NCI-H2196 (cell line): ENCODE data around the gene SHH.

Source experiments
- DNase-seq: peaks from one replicate; lab custom pipeline; 2025; ENCODE audit not compliant: unreplicated experiment; lab: John Stamatoyannopoulos, UW

Gene SHH

DNA sequence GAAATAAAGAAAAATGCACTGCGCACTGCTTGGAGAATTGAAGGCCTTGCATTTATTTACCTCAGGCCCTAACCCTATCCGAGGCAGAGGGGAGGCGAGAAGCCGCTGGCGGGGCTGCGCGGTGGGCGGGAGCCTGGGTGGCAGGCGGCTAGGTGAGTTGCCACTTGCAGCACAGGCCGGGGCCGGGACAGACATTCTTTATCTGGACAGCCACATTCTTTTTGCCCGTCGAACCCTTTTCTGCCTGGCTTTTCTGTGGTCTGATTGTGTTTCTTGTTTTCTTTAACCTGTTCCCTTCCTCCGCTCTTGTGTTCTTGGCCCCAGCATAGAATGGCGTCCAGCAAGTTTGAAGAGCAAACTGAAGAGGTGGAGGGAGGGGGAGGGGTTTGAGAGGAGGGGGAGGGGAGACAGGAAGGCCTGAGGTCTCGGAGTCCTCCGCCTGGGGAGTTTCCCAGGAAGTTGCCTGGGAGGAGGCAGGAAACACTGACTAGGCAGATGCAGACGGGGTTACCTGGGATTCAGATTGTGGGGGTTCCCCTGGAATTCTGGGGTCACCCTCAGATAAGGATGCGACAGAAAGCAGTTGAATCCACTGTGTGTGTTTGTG, 5.1 kb downstream of the SHH start:
- no peak for DNase-seq

DNA sequence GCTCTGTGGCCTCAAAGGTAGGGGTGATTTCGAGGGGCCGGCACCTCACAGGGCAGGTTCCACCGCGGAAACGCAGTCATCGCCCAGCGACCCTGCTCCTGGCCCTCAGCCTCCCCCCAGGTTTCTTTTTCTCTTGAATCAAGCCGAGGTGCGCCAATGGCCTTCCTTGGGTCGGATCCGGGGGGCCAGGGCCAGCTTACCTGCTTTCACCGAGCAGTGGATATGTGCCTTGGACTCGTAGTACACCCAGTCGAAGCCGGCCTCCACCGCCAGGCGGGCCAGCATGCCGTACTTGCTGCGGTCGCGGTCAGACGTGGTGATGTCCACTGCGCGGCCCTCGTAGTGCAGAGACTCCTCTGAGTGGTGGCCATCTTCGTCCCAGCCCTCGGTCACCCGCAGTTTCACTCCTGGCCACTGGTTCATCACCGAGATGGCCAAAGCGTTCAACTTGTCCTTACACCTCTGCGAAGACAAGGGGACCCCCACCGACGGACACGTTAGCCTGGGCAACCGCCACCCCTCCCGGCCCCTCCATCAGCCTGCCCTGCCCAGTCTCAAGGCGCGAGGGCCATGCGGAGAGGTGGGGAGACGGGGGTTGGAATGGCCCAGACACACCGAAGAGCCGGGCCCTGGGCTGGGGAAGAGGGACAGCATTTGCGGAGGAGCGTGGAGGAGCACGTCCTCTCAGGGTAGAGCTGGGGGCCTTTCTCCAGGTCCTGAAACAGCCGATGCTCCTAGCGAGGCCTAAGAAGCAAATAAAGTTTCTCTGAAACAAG, 6.0 kb downstream of the SHH start:
- no peak for DNase-seq

DNA sequence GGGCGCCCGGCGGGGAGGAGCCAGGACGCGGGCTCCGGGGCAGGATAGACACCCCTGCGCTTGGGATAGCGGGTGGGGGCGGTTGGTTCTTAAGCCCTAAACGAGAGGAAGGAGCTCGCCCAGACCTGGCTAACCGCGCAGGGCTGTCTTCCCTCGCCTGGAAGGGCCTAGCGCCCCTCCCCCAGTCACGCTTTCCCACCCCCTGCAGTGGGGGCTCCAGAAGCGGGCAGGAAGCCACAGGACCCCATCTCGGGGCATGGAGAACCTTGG, 6.5 kb downstream of the SHH start:
- no peak for DNase-seq

DNA sequence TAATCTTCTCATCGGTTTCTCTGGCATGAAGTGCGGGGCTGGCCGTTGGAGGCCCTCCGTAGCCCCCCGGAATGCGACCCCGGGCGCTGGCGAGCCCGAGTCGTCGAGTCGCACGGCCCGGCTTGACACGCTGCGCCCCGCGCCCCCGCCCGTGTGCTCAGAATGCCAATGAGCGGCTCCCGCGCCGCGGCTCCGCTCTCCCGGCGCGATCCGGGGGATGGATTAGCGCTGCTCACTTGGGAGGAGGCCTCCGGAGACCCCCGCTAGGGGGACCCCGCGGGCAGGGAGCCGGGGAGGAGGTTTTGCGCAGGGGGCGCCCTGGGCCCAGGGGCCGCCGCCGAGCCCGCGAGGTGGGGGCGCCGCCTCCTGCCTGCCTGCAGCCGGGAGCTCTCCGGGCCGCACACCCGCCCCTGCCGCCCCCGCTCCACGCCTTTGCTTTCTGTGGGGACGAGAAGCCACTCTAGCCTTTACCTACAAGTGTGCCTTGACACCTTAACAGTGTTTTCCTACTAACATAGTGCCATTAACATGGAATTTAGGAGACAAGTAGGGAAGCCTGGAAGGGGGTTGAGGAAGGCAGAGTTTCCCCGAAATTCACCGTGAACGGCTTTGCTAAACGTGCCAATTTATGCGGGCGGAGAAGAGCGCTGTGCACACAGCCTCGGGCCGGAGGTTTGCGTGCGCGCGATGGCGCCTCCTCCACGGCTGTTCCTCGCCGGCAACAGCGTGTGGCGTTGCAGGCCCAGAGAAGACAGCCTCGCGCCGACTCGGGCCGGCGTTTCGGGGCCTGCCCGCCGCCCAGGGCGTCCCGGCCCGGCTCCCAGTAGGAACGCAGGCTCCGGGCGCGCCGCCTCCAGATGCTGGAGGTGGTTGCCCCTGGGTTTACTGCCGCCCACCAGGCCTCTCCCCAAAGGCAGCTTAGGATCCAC, 7.1 kb downstream of the SHH start:
- DNase-seq = peak; percentile 23

DNA sequence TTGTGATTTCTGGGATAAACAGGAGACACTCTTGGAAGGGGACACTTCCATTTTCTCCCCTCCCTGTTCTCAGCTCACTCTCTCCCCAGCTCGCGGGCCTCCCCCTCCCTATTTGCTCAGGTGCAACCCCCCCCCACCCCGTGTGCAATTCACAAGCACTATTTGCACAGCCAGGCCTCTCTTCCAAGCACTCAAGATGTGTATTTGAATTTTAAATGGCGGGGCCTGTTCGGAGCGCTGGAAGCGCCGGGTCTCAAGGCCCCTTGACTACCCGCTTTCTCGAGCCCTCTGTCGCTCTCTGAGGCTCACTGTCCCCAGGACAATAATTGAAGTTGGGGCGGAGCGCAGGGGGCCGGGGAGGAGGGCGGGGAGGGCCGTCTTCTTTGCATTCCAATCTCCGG, 7.8 kb downstream of the SHH start:
- no peak for DNase-seq

DNA sequence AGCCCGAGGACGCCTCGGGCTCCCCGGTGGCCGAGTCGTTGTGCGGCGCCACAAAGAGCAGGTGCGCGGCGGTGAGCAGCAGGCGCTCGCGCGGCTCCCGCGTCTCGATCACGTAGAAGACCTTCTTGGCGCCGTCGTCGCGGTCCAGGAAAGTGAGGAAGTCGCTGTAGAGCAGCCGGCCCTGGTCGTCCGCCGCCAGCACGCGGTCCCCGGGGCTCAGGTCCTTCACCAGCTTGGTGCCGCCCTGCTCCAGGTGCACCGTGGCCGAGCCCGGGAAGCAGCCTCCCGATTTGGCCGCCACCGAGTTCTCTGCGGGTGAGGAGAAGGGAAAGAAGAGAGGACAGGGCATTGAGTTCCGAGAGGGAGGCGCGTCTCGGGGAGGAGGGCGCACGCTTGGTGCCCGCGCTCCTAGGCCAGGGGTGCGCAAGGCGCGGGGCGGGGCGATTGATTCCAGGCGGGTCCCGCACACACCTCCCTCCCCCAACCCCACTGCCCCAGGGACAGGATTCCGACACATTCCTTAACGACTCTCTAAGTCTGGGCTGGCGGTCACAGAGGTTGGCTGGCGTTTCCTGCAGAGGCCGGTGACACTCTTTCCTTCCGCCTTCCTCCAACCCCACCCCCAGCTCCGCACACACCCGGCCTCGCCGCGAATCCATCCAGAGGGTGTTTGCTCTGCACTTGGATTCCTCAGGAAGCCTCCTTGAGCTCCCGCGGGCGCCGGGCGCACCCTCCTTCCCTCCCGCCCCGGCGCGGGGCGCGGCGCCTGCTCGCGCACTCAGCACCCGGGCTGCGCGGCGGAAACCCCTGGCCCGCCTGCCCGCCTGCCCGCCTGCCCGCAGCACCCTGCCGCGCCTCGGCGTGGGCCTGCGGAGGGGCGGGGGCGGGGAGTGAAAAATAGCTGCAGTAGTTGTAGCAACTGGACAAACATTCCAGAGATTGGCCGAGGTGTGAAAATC, 8.6 kb downstream of the SHH start:
- DNase-seq = no peak

DNA sequence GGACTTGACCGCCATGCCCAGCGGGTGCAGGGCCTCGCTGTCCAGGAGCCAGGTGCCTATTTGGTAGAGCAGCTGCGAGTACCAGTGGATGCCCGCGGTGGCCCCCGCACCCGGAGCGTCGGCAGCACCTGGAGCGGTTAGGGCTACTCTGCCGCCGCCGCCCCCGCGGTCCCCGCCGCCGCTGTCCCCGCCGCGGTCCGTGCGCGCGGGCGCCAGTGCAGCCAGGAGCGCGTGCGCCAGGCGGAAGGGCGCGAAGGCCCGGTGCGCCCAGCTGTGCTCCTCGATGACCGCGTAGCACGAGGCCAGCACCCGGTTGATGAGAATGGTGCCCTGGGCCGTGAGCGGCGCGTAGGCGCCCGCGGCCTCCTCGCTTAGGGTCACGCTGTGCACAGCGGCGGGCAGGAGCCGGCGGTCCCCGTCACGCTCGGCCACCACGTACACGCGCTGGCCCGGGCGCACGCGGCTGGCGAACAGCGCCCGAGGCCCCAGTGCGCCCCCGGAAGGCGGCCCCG, 9.3 kb downstream of the SHH start:
- no peak for DNase-seq

DNA sequence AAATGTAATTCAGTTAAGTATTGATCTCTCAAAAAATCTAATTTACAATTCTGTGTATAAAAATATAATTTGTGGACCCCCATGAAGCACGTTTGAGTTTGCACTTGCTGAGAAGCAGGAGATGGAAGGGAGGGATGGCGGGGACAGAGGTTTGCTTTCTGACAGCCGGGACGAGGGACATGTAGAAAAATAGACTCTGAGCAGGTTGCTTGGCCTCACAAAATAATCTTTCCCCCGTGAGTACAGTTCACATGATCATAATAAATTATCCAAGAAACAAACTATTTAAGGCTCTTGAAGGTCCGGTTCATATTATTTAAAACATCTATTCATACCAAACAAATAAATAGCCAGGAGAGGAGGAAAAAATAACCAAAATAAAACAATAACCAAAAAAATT, 10.0 kb downstream of the SHH start:
- no peak for DNase-seq

DNA sequence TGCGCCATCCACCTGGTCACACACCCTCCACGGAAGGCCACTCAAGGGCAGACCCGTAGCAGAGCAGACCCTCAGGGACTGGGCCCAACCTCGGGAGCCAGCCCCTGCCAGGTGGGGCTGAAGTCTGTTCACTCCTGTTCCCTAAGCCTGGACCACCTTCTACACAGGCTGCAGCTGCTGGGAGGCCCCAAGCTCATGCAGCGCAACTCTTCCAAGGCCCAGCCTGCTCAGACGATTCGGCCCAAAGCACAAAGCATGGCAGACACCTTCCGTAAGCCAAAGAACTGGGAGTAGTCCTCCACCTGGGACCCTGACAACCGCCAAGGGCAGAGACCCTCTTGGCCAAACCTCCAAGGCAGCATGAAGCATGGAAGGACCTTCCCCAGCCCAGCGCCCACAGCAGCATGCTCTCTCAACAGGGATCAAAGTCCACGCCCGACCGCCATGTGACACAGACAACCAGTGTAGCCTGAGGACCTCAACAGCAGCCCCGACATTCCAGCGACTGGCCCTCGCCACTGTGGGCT, 11.5 kb downstream of the SHH start:
- no peak for DNase-seq

DNA sequence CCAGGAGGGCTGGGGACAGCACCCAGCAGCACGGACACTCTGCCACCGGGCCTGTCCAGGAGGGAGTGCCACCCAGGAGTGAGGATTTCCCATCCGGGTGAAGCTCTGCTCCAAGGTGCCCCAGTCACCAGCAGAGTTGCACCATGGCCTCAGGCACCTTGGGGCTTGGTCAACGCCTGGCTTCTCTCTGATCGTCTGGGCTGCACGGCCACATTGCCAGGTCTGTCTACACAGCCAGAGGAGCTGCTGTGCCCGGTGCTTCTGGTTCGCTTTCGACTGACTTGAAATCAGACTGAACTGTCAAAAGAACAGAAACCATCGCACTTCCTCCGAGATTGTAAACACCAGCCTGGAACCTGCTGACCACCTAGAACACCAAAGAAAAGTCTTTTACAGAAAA, 12.0 kb downstream of the SHH start:
- no peak for DNase-seq

DNA sequence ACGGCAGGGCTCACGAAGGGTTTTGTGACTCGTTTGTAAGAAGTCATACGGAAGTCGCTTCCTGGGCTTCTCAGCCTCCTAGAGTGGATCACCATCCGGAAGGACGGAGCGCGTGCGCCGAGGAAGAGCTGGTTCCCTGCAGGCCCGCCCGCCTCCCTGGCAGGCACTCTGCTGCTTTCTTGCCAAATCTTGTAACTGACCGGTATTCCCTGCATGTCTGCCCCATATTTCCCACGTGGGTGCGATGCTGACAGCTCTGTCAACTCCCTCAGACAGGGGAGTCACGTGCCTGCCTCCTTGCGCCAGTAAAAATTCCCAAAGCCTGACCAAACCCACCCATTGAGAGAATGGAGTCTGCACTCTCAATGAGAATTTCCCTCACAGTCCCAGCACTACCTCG, 12.7 kb downstream of the SHH start:
- DNase-seq = no peak

DNA sequence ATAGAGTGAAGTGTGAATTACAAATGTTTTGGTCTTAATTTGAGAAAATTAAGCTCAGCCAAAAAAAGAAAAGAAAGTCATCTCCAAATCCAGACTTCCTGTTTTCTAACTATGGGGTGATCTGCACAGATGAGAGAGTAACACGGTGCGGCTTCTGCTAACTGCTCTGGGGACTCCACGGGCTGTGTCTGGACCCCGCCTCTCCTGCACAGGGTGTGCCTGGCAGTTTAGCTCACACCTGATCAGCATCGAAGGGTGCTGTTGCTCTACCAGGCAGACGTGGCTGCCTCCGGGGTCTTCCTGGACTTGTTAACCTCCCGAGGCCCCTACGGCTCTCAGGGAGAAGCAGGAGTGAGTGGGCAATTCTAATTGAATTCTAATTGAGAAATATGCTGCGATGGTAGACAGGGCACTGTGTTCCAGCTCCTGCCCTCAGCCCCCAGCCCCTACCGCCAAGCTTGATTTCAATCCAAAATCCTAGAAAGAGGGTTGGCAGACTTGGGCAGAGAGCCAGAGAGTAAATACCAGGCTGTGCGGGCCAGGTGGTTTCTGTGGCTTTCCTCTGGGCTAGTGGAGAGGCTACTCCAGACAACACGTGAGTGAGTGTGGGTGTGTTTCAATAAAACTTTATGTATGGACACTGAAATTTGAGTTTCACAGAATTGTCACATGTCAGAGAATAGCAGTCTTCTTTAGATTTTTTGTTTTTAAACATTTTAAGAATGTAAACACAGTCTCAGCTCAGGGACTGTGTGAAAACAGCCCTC, 13.4 kb downstream of the SHH start:
- no peak for DNase-seq

DNA sequence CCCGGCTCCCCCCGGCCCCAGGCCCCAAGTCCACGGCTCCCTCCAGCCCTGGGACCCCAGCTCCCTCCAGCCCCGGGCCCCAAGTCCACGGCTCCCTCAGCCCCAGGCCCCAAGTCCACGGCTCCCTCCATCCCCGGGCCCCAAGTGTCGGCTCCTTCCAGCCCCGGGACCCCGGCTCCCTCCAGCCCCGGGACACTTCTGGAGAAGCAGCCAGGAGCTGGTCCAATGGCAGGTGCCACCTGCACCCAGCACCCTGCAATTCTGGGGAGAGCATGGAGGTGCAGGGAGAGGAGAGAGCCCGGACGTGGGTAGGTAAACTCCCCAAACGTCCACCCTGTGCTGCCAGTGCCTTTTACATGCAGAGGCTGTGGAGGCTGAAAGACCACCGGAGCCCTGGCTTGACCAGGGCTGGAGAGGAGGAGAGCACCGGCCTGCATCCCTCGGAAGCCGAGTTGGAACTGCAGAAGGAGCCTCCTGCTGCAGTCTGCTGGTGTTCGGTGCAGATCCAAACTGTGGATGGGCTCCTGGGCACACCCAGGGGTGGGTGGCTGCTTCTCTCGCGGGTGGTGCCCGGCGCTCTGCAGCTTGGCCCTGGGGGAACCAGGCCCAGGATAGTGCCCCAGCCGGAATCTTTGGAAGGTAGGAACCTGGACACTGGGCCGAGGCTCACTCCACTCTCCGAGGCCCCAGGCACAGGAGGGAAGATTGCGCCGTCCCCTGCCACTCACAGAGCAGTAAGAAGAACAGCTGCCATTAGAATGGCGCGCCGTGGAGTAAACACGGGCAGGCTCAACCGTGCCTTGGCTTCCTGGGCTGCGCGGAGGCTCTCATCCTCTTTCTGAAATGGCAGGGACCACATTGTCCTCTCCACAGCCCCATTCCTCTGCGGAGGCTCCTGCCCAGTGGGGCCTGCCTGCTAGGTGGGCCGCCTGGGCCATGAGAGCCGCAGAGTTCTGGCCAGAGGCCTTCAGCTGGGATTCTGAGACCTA, 14.7 kb downstream of the SHH start:
- DNase-seq = no peak

DNA sequence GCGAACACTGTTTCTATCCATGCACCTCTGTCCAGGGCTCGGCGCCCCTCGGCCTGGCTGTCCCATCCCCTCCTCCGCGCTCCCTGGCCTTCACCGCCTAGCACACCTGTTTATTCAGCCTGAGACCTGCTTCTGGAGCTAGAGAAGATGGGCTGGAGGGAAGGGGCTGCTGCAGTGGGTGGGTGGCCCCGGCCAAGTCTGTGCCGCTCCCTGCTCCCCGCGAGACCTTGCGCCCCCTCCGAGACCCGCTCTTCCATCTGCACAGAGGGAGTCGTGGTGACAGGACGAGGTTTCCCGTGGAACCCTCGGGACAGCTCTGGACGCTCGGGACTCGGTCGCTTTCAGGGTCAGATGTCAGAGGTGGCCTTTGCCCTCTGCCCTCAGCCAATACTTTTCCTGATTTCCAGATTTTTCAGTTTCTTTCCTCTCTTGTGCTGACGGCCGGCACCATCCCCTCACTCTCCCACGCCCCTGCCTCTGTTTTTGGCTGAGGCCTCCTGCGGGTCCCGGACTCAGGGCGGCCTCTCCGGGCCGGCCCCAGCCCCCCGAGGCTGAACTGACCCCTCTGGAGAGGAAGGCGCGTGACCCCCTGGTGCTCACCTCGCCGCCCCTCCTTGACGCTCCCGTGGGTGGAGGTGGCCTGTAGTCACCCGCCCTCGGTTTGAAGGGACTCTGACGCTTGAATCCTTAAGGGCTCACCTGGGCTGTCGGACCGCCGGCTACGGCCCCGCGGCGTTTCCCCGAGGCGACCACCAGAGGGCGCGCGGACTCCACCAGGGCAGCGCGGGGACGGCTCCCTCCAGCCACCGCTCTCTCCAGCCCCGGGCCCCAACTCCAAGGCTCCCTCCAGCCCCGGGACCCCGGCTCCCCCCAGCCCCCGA, 15.6 kb downstream of the SHH start:
- DNase-seq = peak; percentile 8

DNA sequence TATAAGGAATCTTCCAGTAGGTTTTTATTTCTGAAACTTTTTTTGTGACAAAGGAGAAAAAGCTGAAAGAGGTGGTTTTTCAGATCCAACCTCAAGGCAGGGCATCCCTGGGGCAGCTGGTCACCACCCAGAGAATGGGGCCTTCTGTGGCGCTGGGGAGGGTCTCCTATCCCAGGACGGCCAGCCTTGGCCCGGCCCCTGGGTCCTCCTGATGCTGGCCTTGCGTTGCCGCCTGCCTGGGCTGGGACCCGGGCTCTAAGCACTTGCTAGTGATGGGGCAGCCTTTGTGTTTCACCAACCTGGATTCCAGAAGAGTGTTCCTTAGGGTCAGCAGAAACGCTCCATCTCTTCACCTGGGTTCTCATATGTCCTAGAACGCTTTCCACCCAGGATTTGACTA, 16.3 kb downstream of the SHH start:
- no peak for DNase-seq

DNA sequence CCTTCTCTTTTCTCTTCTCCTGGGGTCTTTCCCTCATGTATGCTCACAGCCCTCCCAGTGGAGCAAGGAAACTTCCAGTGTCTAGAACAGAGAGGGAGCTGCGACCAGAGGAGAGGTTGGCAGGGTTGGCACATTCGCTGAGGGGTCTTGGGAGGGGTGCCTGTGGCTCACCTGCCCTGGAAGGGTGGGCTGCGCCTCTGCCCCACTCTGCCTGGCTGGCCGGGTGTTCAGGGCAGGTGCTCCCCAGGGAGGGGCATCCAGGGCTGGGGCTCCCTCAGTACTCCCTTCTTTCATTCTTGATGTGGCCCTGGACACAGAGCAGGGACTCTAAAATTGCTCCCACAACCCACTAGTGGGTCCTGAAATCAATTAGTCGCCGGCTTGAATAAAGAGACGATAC, 16.9 kb downstream of the SHH start:
- no peak for DNase-seq

DNA sequence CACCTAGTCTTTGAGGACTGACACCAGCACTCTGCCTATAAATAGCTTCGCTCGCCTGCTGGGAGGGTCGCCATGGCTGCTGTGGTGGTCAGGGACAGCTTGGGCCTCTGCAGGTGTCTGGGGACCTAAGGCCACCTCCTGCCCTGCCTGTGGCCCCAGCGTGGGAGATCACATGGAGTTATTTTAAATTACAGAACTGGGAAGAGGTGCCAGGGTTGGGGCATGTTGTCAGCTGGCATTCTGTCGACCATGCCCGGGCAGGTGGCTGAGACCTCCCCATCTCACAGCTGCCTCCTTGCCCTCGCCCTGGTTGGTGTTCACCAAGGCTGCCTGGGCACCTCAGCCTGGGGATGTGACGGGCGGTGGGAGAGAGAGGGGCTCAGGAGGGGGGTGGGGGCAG, 18.1 kb downstream of the SHH start:
- DNase-seq = no peak

DNA sequence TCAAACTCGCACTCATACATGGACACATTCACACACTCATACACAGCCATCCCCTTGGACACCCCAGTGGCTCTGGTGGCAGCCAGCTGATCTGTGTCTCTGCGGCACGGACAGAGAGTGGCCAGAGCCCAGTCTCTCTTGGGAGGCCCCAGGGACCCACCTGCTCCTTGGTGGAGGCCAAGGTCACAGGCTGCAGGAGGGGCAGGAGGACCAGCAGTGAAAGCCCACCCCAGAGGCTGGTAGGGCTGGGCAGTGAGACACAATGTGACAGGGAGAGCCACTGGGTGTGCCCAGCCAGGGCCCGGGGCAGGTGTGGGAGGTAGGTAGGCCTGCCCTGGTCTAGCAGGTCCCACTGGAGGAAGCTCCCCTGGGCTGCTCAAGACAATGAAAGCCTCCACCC, 18.5 kb downstream of the SHH start:
- no peak for DNase-seq
